ENCODE data around the gene HMBS.

- TF ChIP-seq EZH2 (IDR thresholded peaks at IDR 0.05; ENCODE audit: low read length, unreplicated experiment): no peak
- TF ChIP-seq, protein P1, sequence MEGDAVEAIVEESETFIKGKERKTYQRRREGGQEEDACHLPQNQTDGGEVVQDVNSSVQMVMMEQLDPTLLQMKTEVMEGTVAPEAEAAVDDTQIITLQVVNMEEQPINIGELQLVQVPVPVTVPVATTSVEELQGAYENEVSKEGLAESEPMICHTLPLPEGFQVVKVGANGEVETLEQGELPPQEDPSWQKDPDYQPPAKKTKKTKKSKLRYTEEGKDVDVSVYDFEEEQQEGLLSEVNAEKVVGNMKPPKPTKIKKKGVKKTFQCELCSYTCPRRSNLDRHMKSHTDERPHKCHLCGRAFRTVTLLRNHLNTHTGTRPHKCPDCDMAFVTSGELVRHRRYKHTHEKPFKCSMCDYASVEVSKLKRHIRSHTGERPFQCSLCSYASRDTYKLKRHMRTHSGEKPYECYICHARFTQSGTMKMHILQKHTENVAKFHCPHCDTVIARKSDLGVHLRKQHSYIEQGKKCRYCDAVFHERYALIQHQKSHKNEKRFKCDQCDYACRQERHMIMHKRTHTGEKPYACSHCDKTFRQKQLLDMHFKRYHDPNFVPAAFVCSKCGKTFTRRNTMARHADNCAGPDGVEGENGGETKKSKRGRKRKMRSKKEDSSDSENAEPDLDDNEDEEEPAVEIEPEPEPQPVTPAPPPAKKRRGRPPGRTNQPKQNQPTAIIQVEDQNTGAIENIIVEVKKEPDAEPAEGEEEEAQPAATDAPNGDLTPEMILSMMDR (conservative IDR thresholded peaks at IDR 0.05; ENCODE audit: low read depth, low read length): no peak
- TF ChIP-seq EZH2phosphoT487 (IDR thresholded peaks at IDR 0.05; ENCODE audit: borderline replicate concordance, low read length): no peak
Observed at GRCh38 chr11:119067371-119068222, 17.1 kb upstream of the HMBS start, which contains the start of gene VPS11.
